ENCODE measurements around the gene TSACC. TPM values are rescaled to one million over a fixed set of nuclear protein-coding genes. Genes with fewer than 3 reads are reported as not detected.

The TSACC gene
- total RNA-seq, 1 donor from 2014 or later = 0.25 TPM

DNA sequence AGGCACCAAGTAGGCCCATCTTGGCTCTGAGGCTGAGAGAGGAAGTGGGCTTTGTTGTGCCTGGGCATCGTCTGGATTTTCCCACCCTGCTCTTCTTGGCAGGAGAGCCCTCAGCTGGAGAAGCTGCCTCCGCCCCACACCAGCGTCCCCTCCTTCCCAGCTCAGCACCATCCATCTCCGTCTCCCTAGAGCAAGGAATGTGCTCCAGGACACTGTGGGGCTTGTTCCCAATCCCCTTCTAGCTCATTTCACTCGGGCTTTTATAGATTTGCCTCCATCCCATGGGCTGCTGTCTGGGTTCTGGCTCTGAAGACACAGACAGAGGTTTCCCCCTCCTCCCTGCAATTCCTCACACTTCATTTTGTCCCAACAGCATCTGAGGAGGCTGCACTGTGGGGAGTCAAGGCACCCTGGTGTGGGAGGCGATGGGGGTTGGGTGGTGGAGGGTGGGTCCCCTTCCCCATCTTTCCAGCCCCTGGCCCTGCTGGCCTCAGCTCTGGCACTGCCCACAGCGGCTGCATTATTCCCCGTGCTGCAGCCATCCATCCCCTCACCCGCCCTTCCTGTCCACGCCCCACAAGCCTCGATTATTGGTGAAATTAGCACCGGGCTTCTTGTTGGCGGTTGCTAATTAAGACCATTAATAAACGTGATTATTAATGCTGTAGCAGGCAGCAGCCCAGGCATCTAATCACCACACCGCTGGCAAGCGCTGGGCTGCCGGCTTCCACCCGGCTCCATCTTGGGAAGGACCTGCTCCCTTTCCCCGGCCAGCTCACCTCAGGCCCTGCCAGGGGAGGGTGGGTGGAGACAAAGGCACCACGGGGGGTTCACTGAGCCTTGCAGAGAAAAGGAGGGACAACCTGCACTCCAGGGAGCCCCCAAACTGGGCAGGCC lies 52.4 kb downstream of the TSACC start:
- DNase-seq (ENCODE audit: low read depth) = no peak
- H3K27me3 ChIP-seq (ENCODE audit: control insufficient read depth, insufficient read depth, low read length) = peaks cover 51% of the 10 kb centered on the region
- TF ChIP-seq CTCF (IDR thresholded peaks at IDR 0.05; ENCODE audit: insufficient read depth, low read length, poor library complexity, severe bottlenecking) = no peak
- no peak overlapping the region for H3K4me3 ChIP-seq (ENCODE audit: low read depth, low read length)
- H3K36me3 ChIP-seq (ENCODE audit: control insufficient read depth, insufficient read depth, low read length) = no peaks in the 10 kb centered on the region

DNA sequence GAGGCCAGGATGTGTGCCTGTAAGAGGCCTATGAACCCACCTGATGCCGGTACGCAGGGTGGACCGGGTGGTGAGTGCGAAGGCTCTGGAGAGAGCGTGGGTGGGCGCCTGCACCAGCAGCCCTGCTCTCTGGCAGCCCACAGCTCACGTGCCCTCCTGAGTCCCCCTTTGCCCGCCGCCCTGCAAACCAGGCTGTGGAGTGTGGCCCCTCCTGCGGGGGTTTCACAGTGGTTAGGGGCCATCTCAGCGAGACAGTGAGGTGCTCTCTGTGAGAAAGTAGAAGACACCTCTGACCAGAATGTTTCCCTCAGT lies 53.0 kb downstream of the TSACC start:
- no peak overlapping the region for H3K4me3 ChIP-seq (ENCODE audit: low read depth, low read length)
- peaks cover 48% of the 10 kb centered on the region for H3K27me3 ChIP-seq (ENCODE audit: control insufficient read depth, insufficient read depth, low read length)
- H3K36me3 ChIP-seq (ENCODE audit: control insufficient read depth, insufficient read depth, low read length) = no peaks in the 10 kb centered on the region
- no peak for TF ChIP-seq CTCF (IDR thresholded peaks at IDR 0.05; ENCODE audit: insufficient read depth, low read length, poor library complexity, severe bottlenecking)
- no peak for DNase-seq (ENCODE audit: low read depth)

- H3K36me3 ChIP-seq (ENCODE audit: control insufficient read depth, insufficient read depth, low read length) = no peaks in the 10 kb centered on the region
- no peak overlapping the region for H3K4me3 ChIP-seq (ENCODE audit: low read depth, low read length)
- peaks cover 46% of the 10 kb centered on the region for H3K27me3 ChIP-seq (ENCODE audit: control insufficient read depth, insufficient read depth, low read length)
- DNase-seq (ENCODE audit: low read depth) = no peak
- no peak for TF ChIP-seq CTCF (IDR thresholded peaks at IDR 0.05; ENCODE audit: insufficient read depth, low read length, poor library complexity, severe bottlenecking)
Measured at GRCh38 chr1:156391701-156392100, 53.4 kb downstream of the TSACC start.

- no peak for DNase-seq (ENCODE audit: low read depth)
- TF ChIP-seq CTCF (IDR thresholded peaks at IDR 0.05; ENCODE audit: insufficient read depth, low read length, poor library complexity, severe bottlenecking) = no peak
- Histone ChIP-seq H3K36me3 (ENCODE audit: control insufficient read depth, insufficient read depth, low read length) (no peaks in the 10 kb centered on the region), H3K27me3 (ENCODE audit: control insufficient read depth, insufficient read depth, low read length) (peaks cover 40% of the 10 kb centered on the region), H3K4me3 (ENCODE audit: low read depth, low read length) (no peak overlapping the region)
Measured at GRCh38 chr1:156392452-156392853, 54.1 kb downstream of the TSACC start.

DNA sequence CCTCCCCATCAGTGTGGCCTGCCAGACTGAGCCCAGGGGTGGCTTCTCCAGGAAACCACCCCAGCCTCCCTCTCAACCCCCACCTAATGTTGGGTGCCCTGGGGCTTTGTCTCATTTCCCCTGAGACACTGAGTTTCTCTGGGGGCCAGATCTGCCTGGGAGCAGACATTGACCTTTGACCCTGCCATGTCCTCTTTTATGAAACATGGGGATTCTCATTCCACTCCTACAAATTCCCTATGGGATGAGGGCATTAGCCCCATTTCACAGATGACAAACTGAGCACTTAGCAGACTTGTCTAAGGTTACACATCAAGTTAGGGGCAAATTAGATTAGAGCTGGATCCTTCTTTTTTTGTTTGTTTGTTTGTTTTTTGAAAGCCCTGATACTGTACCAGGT lies 54.8 kb downstream of the TSACC start:
- no peak for TF ChIP-seq CTCF (IDR thresholded peaks at IDR 0.05; ENCODE audit: insufficient read depth, low read length, poor library complexity, severe bottlenecking)
- peaks cover 34% of the 10 kb centered on the region for H3K27me3 ChIP-seq (ENCODE audit: control insufficient read depth, insufficient read depth, low read length)

DNA sequence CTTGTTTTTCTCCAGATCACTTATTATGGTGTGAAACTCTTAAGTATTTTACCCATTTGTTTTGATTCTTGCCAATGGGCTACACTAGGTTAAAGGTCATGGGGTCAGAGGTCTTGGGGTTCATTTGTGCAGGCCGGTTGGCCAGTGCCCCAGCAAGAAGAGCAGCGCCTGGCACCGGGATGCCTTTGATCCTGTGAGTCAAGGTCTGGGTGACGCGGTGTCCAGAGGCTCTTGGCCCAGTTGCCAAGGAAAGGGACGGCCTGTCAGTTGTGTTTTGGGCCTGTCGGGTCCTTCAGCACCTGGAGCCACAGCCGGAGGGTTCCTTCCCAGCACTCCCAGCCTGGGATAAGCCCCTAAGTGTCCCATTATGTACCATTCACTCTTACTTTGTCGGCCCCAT lies 55.8 kb downstream of the TSACC start:
- Histone ChIP-seq H3K4me3 (ENCODE audit: low read depth, low read length) (no peak overlapping the region), H3K36me3 (ENCODE audit: control insufficient read depth, insufficient read depth, low read length) (no peaks in the 10 kb centered on the region), H3K27me3 (ENCODE audit: control insufficient read depth, insufficient read depth, low read length) (peaks cover 24% of the 10 kb centered on the region)
- TF ChIP-seq CTCF (IDR thresholded peaks at IDR 0.05; ENCODE audit: insufficient read depth, low read length, poor library complexity, severe bottlenecking) = no peak
- no peak for DNase-seq (ENCODE audit: low read depth)

More for the DNA sequence above, 54.8 kb downstream of the TSACC start:
- DNase-seq (ENCODE audit: low read depth) = no peak
- Histone ChIP-seq H3K4me3 (ENCODE audit: low read depth, low read length) (no peak overlapping the region), H3K36me3 (ENCODE audit: control insufficient read depth, insufficient read depth, low read length) (no peaks in the 10 kb centered on the region)

Measured in kidney epithelial cell (primary cell).